Skin of body (tissue), 2 donors: ENCODE results near the gene C8A. TPM values are rescaled to one million over a fixed set of nuclear protein-coding genes. Genes with fewer than 3 reads are reported as not detected.

Source experiments
- DNase-seq: peaks from one replicate; lab custom pipeline; 2025; lab: John Stamatoyannopoulos, UW
- total RNA-seq: library from RNA; depleted of rRNA; stranded (reverse); fragments of >200 nt; gene quantifications from one replicate; pipeline ENCODE4 v1.2.3, GENCODE V29; 2014

Gene C8A
- total RNA-seq, 1 donor from 2014 or later, result not detected

GRCh38 chr1:56837244-56837939 lies 17.2 kb upstream of the C8A start:
- DNase-seq, result no peak

DNA sequence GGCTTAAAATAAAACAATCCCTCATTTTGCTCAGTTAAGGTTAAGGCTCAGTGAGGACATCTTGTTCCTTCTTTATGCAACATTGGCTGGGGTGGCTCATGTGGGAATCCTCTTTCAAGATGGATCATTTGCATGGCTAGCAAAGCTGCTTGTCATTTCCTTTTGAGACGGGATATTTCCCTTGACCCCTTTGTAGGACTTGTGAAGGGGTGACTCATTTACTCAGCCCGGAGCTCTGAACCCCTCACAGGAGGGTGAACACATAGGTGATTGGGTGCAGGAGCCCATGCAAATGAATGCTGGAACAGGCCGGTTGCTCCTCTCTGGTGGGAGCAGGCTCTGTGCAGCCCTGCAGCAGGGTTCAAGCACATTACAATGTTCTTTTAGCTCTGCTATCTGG lies 15.8 kb upstream of the C8A start:
- DNase-seq, result no peak

DNA sequence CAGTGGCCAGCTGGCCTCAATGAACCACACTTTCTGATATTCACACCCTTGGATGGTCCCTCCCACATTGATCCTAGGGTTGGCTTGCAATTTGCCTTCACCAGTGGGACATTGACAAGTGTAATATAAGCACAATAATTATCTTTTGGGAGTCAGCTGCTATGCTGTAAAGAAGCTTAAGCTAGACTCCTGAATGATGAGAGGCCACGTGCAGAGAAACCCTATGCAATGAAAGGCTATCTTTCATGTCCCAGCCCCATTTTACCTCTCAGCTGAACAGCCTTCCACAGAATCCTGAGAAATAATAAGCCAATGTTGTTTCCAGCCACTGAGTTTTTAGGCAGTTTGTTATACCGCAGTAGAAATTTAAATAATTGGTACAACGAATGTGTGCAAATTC lies 11.1 kb upstream of the C8A start:
- no peak for DNase-seq

GRCh38 chr1:56844545-56845136 lies 10.0 kb upstream of the C8A start:
- no peak for DNase-seq

DNA sequence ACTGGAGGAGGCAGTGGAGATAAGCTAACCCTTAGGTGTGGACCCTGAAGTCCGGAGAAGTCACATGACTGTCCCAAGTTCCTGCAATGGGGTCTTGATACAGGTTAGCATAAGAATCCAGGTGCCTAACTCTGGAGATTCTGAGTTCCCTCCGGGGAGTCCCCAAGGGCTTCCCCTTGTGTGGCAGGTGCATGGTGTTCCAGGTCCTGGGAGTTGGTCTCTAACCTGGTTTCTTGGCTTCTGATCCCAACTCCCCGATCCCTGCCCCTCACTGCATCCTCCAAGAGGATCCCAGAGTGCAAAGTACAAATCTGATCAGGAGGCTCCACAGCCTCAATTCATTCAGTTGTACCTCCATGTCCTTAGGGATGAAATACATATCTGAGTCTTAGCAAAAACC lies 9.3 kb upstream of the C8A start:
- no peak for DNase-seq

DNA sequence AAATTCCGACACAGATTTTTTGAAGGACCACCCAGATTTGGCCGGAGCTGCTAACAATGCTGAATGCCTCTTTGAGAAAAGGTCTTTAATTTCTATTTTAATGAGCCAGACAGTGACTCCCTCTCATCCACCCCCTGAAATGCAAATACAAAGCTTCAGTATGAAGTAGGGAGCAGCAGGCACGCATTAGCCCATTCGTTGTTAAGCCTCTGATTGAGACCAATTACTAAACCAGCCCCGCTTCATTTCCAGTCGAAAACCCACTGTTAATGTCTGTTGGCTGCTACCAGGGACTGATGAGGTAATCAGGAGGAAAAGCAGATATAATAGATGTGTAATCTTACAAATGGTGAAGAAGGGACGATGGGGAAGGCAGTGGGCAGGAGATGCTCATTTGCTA lies 4.8 kb upstream of the C8A start:
- DNase-seq, result no peak

GRCh38 chr1:56850411-56850810 lies 4.2 kb upstream of the C8A start:
- no peak for DNase-seq

- DNase-seq, result no peak
These were observed 3.7 kb upstream of the C8A start for GRCh38 chr1:56850922-56851321.

GRCh38 chr1:56852476-56852875 lies 2.1 kb upstream of the C8A start:
- DNase-seq, result no peak

- DNase-seq, result no peak
These were observed 593 bp downstream of the C8A start for GRCh38 chr1:56855190-56855589.

- DNase-seq, result no peak
These were observed 1.6 kb downstream of the C8A start for GRCh38 chr1:56856186-56856585.

DNA sequence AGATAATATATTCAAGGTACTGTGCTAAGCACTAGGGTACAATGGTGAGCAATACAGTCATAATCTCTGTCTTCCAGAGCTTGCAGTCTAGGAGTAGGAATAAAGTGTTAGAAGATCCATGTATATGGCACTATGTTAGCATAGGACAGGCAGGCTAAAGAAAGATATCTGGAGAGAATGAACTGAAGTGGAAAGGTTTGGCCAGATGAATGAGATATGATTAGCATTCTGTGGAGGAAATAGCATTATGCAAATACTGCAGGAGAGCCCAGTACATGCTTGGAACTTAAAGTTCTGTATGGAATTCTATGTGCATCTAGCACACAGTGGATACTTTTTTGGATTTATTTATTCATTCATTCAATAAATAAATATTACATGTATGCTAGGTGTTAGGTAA lies 4.7 kb downstream of the C8A start:
- no peak for DNase-seq

GRCh38 chr1:56863265-56863992 lies 8.8 kb downstream of the C8A start:
- DNase-seq, result no peak

DNA sequence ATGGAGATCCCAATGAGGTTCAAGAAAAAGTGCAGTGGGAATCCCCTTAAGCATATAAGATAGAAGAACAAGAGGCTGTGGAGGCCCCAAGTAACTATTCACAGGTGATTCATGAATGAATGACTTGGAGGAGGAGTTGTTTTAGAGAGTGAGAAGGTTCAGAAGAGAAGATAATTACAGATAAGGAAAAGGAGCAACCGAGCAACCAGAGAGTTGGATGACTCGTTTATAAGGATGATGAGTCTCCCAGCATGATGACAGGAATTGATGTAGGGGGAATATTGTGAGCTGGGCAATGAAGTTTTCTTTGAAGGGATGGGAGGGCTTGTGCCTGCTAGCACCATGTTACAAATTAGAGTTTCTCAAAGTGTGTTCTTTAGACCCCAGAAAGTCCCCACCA lies 9.8 kb downstream of the C8A start:
- no peak for DNase-seq

GRCh38 chr1:56866656-56867055 lies 12.1 kb downstream of the C8A start:
- DNase-seq, result no peak

- DNase-seq, result no peak
These were observed 12.9 kb downstream of the C8A start for GRCh38 chr1:56867491-56867890.

DNA sequence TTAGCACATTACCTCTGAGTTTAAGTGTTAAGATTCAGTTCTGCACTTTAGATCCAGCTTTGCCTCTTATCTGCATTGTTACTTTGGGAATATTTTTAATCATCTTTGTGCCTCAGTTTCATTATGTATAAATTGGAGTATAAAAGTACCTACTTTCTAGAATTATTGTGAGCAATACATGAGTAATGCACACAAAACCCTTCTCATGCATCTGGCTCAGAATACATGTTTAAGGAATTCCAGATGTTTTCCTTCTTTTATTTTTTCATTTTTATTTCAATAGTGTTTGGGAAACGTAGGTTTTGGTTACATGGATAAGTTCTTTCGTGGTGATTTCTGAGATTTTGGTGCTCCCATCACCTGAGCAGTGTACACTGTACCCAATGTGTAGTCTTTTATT lies 14.2 kb downstream of the C8A start:
- DNase-seq, result peak; percentile 14

GRCh38 chr1:56872597-56872996 lies 18.0 kb downstream of the C8A start:
- DNase-seq, result peak; percentile 5

DNA sequence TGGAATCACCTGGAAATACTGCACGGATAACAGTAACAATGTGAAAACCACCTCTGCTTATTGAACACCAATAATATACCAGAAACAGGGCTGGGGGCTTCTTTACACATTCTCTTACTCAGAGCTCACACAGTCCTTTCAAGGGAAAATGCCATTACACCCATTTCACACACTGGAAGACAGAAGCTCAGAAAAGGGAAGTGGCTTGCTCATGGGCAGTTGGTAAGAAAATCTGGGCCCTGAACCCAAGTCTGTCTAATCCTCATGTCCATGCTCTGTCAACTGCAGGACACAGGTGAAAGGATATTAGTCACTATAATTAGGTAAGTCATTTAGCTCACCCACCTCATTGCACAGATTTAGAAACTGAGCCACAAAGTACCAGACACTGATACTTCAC lies 18.6 kb downstream of the C8A start:
- DNase-seq, result no peak

GRCh38 chr1:56874689-56875088 lies 20.1 kb downstream of the C8A start:
- no peak for DNase-seq

DNA sequence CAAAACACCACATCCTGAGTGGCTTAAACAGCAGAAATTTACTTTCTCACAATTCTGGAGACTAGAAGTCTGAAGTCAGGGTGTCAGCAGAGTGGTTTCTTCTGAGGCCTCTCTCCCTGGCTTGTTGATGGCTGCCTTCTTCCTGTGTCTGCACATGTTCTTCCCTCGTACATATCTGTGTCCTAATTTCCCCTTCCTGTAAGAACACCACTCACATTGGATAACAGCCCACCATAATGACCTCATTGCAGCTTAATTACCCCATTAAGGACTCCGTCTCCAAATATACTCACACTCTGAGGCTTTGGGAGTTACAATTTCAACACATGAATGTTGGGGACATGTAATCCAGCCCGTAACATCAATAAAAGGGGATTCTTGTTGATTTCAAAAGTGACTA lies 23.4 kb downstream of the C8A start:
- peak; percentile 47 for DNase-seq

GRCh38 chr1:56880774-56881173 lies 26.2 kb downstream of the C8A start:
- DNase-seq, result no peak

GRCh38 chr1:56881417-56881816 lies 26.8 kb downstream of the C8A start:
- no peak for DNase-seq
